HG02884 (cell line): ENCODE measurements around the gene CCDC159.

ENCODE experiments used
- ATAC-seq: cut with Tn5 transposase; IDR thresholded peaks from one replicate; pipeline ENCODE4 v1.9.1; 2021; ENCODE audit warnings: mild to moderate bottlenecking, moderate library complexity; ENCODE audit not compliant: unreplicated experiment

The CCDC159 gene

GRCh38 chr19:11387162-11388034 is 41.1 kb downstream of the CCDC159 start:
- ATAC-seq, result no peak

GRCh38 chr19:11390359-11390758 is 44.0 kb downstream of the CCDC159 start:
- ATAC-seq, result no peak

GRCh38 chr19:11390933-11391680 is 44.8 kb downstream of the CCDC159 start:
- ATAC-seq, result no peak

GRCh38 chr19:11397089-11397610 is 50.8 kb downstream of the CCDC159 start:
- no peak for ATAC-seq

- no peak for ATAC-seq
Measured at GRCh38 chr19:11399667-11400066, 53.3 kb downstream of the CCDC159 start.

GRCh38 chr19:11400798-11401197 is 54.5 kb downstream of the CCDC159 start:
- ATAC-seq, result no peak

- no peak for ATAC-seq
Measured at GRCh38 chr19:11401808-11402543, 55.7 kb downstream of the CCDC159 start.
